HCT116 (cell line): Measurements from ENCODE around the gene EME1. TPM values are rescaled to one million over a fixed set of nuclear protein-coding genes. Genes with fewer than 3 reads are reported as not detected.

ENCODE experiments used
- ATAC-seq: fragments of 200-7000 bp; cut with Tn5 transposase; 2 replicates; pipeline ENCODE4 v1.9.1; 2020; ENCODE audit warnings: mild to moderate bottlenecking, moderate library complexity
- BruUV-seq: library from RNA; stranded (reverse); fragments of 400-500 nt; replicated peaks from 2 replicates; lab custom pipeline; 2021; lab: Mats Ljungman, UMichigan
- CTCF ChIA-PET: fragments of 300-600 bp; sonication (Branson Sonifier 250); formaldehyde crosslinking; loops from one replicate; lab custom pipeline; 2021; ENCODE audit warnings: antibody characterized with exemption; lab: Charles Lee
- POLR2A ChIA-PET: fragments of 300-600, 350-600 bp; sonication (Branson Sonifier 250); formaldehyde crosslinking; loops from one replicate; lab custom pipeline; 2021; ENCODE audit warnings: antibody characterized with exemption; lab: Charles Lee
- RAD21 ChIA-PET, 2 experiments: fragments of 300-600 bp; sonication (Branson Sonifier 250); formaldehyde crosslinking; loops; one replicate each; lab custom pipeline; 2023; ENCODE audit warnings: low total read pairs in 2 of 2; ENCODE audit not compliant: uncharacterized antibody in 2 of 2, unreplicated experiment in 2 of 2, low non-redundant PET in 1 of 2; lab: Charles Lee
- DNase-seq: peaks from one replicate; pipeline ENCODE4 v3.0.0-alpha.2; 2010; ENCODE audit warnings: low read depth, low spot score
- H2AFZ ChIP-seq: fragments of 200-600 bp; shearing (Covaris generic), sonication (generic); 2 replicates; pipeline ENCODE4 v1.6.1; 2017; ENCODE audit warnings: low read depth, mixed run types, mixed read lengths, antibody characterized with exemption, low read length; ENCODE audit not compliant: poor library complexity, severe bottlenecking
- H3K27ac ChIP-seq: 2 replicates; pipeline ENCODE4 v1.5.1; 2012; ENCODE audit warnings: low read depth, low read length
- H3K27me3 ChIP-seq: fragments of 200-600 bp; sonication (generic); 2 replicates; pipeline ENCODE4 v1.6.1; 2016; ENCODE audit warnings: mixed run types, low read length, mixed read lengths; ENCODE audit not compliant: insufficient read depth
- H3K36me3 ChIP-seq, 2 experiments: fragments of 200-500 bp in 1 of 2; fragments of 200-600 bp in 1 of 2; sonication (Bioruptor generic) in 1 of 2; sonication (generic) in 1 of 2; 2 replicates each; pipeline versions ENCODE4 v1.5.1 to v1.6.1; 2014 to 2016; ENCODE audit warnings: low read length in 2 of 2, inconsistent platforms in 1 of 2, mixed read lengths in 1 of 2, mixed run types in 1 of 2; ENCODE audit not compliant: insufficient read depth in 2 of 2, control insufficient read depth in 1 of 2
- H3K4me1 ChIP-seq, 2 experiments: fragments of 200-600 bp in 1 of 2; sonication (generic) in 1 of 2; 2 replicates each; pipeline versions ENCODE4 v1.5.1 to v1.6.1; 2012 to 2017; ENCODE audit warnings: low read length in 2 of 2, inconsistent platforms in 1 of 2, mild to moderate bottlenecking in 1 of 2, mixed read lengths in 1 of 2, mixed run types in 1 of 2, moderate library complexity in 1 of 2; ENCODE audit not compliant: insufficient read depth in 2 of 2, control insufficient read depth in 1 of 2
- H3K4me2 ChIP-seq: fragments of 200-600 bp; sonication (generic); 2 replicates; pipeline ENCODE4 v1.6.1; 2017; ENCODE audit warnings: mixed run types, low read length, mixed read lengths
- H3K4me3 ChIP-seq, 2 experiments: fragments of 200-600 bp in 1 of 2; sonication (generic) in 1 of 2; replicated peaks in 1 of 2; 2 replicates each; pipeline ENCODE4 v1.5.1; 2011 to 2016; ENCODE audit warnings: low read length in 2 of 2, control low read depth in 1 of 2, low read depth in 1 of 2, mild to moderate bottlenecking in 1 of 2, mixed read lengths in 1 of 2, mixed run types in 1 of 2
- H3K79me2 ChIP-seq: fragments of 200-600 bp; sonication (generic); 2 replicates; pipeline ENCODE4 v1.6.1; 2017; ENCODE audit warnings: mild to moderate bottlenecking, mixed run types, low read length, moderate library complexity, mixed read lengths; ENCODE audit not compliant: insufficient read depth
- H3K9ac ChIP-seq: fragments of 200-600 bp; sonication (generic); 2 replicates; pipeline ENCODE4 v1.6.1; 2016; ENCODE audit warnings: low read length, mixed read lengths
- H3K9me2 ChIP-seq: fragments of 200-600 bp; sonication (generic), shearing (Covaris generic); 2 replicates; pipeline ENCODE4 v1.6.1; 2017; ENCODE audit warnings: mixed run types, mild to moderate bottlenecking, moderate library complexity; ENCODE audit not compliant: insufficient read depth
- H3K9me3 ChIP-seq, 2 experiments: fragments of 200-500 bp in 1 of 2; fragments of 200-600 bp in 1 of 2; sonication (Bioruptor generic) in 1 of 2; sonication (generic) in 1 of 2; 2 replicates each; pipeline ENCODE4 v1.6.1; 2014 to 2017; ENCODE audit warnings: low read length in 2 of 2, mixed read lengths in 2 of 2, inconsistent platforms in 1 of 2, low read depth in 1 of 2, mild to moderate bottlenecking in 1 of 2, mixed run types in 1 of 2, moderate library complexity in 1 of 2; ENCODE audit not compliant: control insufficient read depth in 1 of 2, insufficient read depth in 1 of 2
- H4K20me1 ChIP-seq: fragments of 200-600 bp; sonication (generic), shearing (Covaris generic); 2 replicates; pipeline ENCODE4 v1.6.1; 2017; ENCODE audit warnings: mixed run types, mild to moderate bottlenecking, moderate library complexity; ENCODE audit not compliant: insufficient read depth
- CBX3 ChIP-seq: IDR thresholded peaks from 2 replicates; pipeline ENCODE4 v1.6.1; 2012; ENCODE audit warnings: low read depth
- CEBPB ChIP-seq: IDR thresholded peaks from 2 replicates; pipeline ENCODE4 v1.6.1; 2012; ENCODE audit warnings: low read depth
- EGR1 ChIP-seq: IDR thresholded peaks from 2 replicates; pipeline ENCODE4 v1.6.1; 2012; ENCODE audit warnings: low read depth
- ELF1 ChIP-seq: IDR thresholded peaks from 2 replicates; pipeline ENCODE4 v1.6.1; 2012; ENCODE audit warnings: low read depth, borderline replicate concordance
- EZH2 ChIP-seq: fragments of 200-600 bp; sonication (generic); IDR thresholded peaks from 2 replicates; pipeline ENCODE4 v1.6.1; 2017; ENCODE audit warnings: antibody characterized with exemption, mixed run types
- EZH2phosphoT487 ChIP-seq: fragments of 200-600 bp; IDR thresholded peaks from 2 replicates; pipeline ENCODE4 v1.6.1; 2018; ENCODE audit warnings: antibody characterized with exemption, borderline replicate concordance
- FOSL1 ChIP-seq: IDR thresholded peaks from 2 replicates; pipeline ENCODE4 v1.6.1; 2012; ENCODE audit warnings: low read depth
- JUND ChIP-seq: IDR thresholded peaks from 2 replicates; pipeline ENCODE4 v1.6.1; 2012
- POLR2A ChIP-seq: IDR thresholded peaks from 2 replicates; pipeline ENCODE4 v1.7.0; 2011; ENCODE audit warnings: borderline replicate concordance; ENCODE audit not compliant: insufficient read depth, insufficient read length; ENCODE audit errors: extremely low read depth
- POLR2AphosphoS5 ChIP-seq: IDR thresholded peaks from 2 replicates; pipeline ENCODE4 v1.6.1; 2011; ENCODE audit warnings: mild to moderate bottlenecking, low read depth, low read length, moderate library complexity
- RAD21 ChIP-seq: IDR thresholded peaks from 2 replicates; pipeline ENCODE4 v1.6.1; 2012; ENCODE audit warnings: low read depth, mild to moderate bottlenecking
- SP1 ChIP-seq: IDR thresholded peaks from 2 replicates; pipeline ENCODE4 v1.6.1; 2012; ENCODE audit warnings: low read depth
- TCF7L2 ChIP-seq: IDR thresholded peaks from 2 replicates; pipeline ENCODE4 v1.7.0; 2011; ENCODE audit warnings: borderline replicate concordance, inconsistent platforms; ENCODE audit not compliant: insufficient read depth, insufficient read length; ENCODE audit errors: extremely low read depth
- YY1 ChIP-seq: IDR thresholded peaks from 2 replicates; pipeline ENCODE4 v1.6.1; 2011; ENCODE audit warnings: low read length, low read depth, moderate library complexity, mild to moderate bottlenecking; ENCODE audit not compliant: insufficient replicate concordance; ENCODE audit errors: extremely low read depth
- ZFX ChIP-seq: fragments of 450-650 bp; IDR thresholded peaks from 2 replicates; pipeline ENCODE4 v1.6.1; 2017
- ZNF274 ChIP-seq: fragments of 200-500 bp; sonication (Bioruptor generic); IDR thresholded peaks from 2 replicates; pipeline ENCODE4 v1.6.1; 2014; ENCODE audit warnings: mild to moderate bottlenecking, low read depth, low read length, inconsistent platforms
- intact Hi-C: fragments of 100-400 bp; cut with micrococcal nuclease; formaldehyde crosslinking; loops from 2 replicates; pipeline ENCODE4 v1.10.0; 2022
- total RNA-seq: library from RNA; stranded (reverse); gene quantifications from one replicate; pipeline ENCODE4 v1.2.1, GENCODE V29; 2021; ENCODE audit not compliant: unreplicated experiment
- TF ChIP-seq, protein P1 (sequence below), 3 experiments: fragments of 200-600 bp in 1 of 3; sonication (generic) in 1 of 3; IDR thresholded peaks in 2 of 3; conservative IDR thresholded peaks in 1 of 3; 2 replicates each; pipeline ENCODE4 v1.5.1; 2012 to 2017; ENCODE audit warnings: low read depth in 2 of 3, low read length in 2 of 3, antibody characterized with exemption in 1 of 3, borderline replicate concordance in 1 of 3, control low read depth in 1 of 3, mild to moderate bottlenecking in 1 of 3, mixed read lengths in 1 of 3, mixed run types in 1 of 3, moderate library complexity in 1 of 3; ENCODE audit not compliant: insufficient read depth in 1 of 3
- TF ChIP-seq, protein P2 (sequence below): IDR thresholded peaks from 2 replicates; pipeline ENCODE4 v1.6.1; 2012

EME1 gene
- total RNA-seq, 1 experiment from 2014 or later = 31.8 TPM

DNA sequence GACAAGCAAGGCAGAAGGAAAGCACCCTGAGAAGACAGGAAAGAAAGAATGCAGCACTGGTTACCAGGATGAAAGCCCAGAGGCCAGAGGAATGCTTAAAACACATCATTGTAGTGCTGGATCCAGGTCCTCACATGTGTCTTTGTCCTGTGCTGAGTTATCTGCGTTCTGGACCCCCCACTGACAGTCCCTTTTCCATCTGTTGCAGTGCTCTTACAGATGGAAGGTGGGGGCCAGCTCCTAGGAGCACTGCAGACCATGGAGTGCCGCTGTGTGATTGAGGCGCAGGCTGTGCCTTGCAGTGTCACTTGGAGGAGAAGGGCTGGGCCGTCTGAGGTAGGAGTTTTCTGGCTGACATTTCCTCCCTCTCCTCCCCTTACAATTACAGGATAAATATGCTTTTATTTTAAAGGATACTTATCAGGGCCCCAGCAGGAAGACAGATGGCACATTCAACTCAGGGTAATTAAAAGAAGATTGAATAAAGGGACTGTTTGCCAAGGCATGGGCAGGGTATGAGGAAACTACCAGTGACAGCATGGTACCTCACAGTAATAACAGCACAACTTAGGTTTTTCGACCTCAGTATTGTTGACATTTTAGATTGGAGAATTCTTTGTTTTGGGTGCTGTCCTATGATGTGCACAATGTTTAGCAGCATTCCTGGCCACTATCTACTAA, 3.0 kb downstream of the EME1 start:
- Histone ChIP-seq H3K27ac (no peak overlapping the region), H3K4me2 (no peak overlapping the region), H3K4me1 (peaks cover 9 to 16% of the 10 kb centered on the region in 2 experiments), H3K36me3 (peaks cover 5 to 22% of the 10 kb centered on the region in 2 experiments; a peak in 3 of 4 replicates), H3K9me3 (no peaks in the 10 kb centered on the region), H3K27me3 (no peaks in the 10 kb centered on the region), H3K9me2 (no peaks in the 10 kb centered on the region), H3K79me2 (peaks cover 29% of the 10 kb centered on the region), H3K9ac (no peak overlapping the region), H2AFZ (no peak overlapping the region), H4K20me1 (no peaks in the 10 kb centered on the region), H3K4me3 (no peak overlapping the region)
- CTCF ChIA-PET = interaction anchor here (0.8 kb wide), 1 partner anchor 21 kb away, joined by 4 read pairs; the partner anchor contains the start of gene LRRC59
- intact Hi-C loops = no loop called here
- DNase-seq = no peak
- TF ChIP-seq POLR2A = no peak
- TF ChIP-seq JUND = no peak
- TF ChIP-seq EGR1 = no peak
- no TSS peak for BruUV-seq
- RAD21 ChIA-PET = no interaction called here
- POLR2A ChIA-PET = interaction anchor here (1.0 kb wide), 1 partner anchor 16 kb away, joined by 3 read pairs; no protein-coding TSS in a partner anchor
- ATAC-seq = no peak

DNA sequence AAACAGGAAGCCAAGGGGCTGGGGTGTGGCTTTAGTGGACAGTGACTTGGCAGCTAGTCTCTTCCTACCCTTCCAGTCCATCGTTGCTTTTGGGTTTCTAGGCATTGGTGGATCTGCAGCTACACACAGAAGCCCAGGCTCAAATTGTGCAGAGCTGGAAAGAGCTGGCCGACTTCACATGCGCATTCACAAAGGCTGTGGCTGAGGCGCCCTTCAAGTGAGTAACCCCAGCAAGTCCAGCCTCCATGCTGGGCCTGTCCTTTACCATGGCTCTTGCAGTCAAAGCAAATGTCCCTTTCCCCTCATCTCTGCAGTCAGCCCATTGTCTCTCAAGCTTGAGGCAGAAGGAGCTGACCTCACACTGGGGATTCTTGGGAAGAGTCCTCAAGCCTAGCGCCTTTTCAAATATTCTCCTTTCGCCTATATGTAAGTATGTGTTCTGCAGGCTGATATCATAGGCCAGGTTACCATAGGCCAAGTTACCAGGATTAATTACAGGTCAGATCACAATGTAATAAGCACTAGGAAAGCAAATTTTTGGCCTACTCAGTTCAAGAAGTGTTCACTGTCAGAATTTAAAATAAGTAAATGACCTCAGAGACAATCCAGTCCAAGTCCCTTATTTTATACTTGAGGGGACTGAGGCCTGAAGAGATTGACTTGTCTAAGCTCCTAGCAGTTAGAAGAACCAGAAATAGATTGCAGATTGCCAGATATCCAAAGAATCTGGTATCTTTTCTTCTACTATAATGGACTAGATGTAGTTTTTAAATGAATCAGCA, 6.5 kb downstream of the EME1 start:
- POLR2A ChIA-PET = interaction anchor here (1.1 kb wide), 1 partner anchor 17 kb away, joined by 4 read pairs; no protein-coding TSS in a partner anchor
- Histone ChIP-seq H3K36me3 (peaks cover 33 to 57% of the 10 kb centered on the region in 2 experiments), H3K9me2 (no peaks in the 10 kb centered on the region), H4K20me1 (no peaks in the 10 kb centered on the region), H3K9me3 (no peaks in the 10 kb centered on the region), H3K79me2 (peaks cover 6% of the 10 kb centered on the region; the same call in 1 of the 2 replicates), H3K27ac (no peak overlapping the region), H3K27me3 (no peaks in the 10 kb centered on the region), H2AFZ (no peak overlapping the region), H3K4me2 (no peak overlapping the region), H3K4me3 (no peak overlapping the region), H3K4me1 (no peaks in the 10 kb centered on the region), H3K9ac (no peak overlapping the region)
- BruUV-seq = no TSS peak
- CTCF ChIA-PET = interaction anchor here (1.6 kb wide), 1 partner anchor 18 kb away, joined by 6 read pairs; the partner anchor contains the start of gene LRRC59
- RAD21 ChIA-PET = no interaction called here
- ATAC-seq (no peak), DNase-seq (no peak)
- intact Hi-C loops = no loop called here
- TF ChIP-seq RAD21 (no peak), YY1 (no peak), ELF1 (no peak), EZH2 (no peak), EGR1 (no peak), ZNF274 (no peak), SP1 (no peak), POLR2AphosphoS5 (no peak), POLR2A (no peak), CBX3 (no peak), CEBPB (no peak), EZH2phosphoT487 (no peak), TCF7L2 (no peak), FOSL1 (no peak), ZFX (no peak), JUND (no peak)
- TF ChIP-seq, protein P1, sequence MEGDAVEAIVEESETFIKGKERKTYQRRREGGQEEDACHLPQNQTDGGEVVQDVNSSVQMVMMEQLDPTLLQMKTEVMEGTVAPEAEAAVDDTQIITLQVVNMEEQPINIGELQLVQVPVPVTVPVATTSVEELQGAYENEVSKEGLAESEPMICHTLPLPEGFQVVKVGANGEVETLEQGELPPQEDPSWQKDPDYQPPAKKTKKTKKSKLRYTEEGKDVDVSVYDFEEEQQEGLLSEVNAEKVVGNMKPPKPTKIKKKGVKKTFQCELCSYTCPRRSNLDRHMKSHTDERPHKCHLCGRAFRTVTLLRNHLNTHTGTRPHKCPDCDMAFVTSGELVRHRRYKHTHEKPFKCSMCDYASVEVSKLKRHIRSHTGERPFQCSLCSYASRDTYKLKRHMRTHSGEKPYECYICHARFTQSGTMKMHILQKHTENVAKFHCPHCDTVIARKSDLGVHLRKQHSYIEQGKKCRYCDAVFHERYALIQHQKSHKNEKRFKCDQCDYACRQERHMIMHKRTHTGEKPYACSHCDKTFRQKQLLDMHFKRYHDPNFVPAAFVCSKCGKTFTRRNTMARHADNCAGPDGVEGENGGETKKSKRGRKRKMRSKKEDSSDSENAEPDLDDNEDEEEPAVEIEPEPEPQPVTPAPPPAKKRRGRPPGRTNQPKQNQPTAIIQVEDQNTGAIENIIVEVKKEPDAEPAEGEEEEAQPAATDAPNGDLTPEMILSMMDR (IDR thresholded peaks at IDR 0.05 in 2 of 3, conservative IDR thresholded peaks at IDR 0.05 in 1 of 3; ENCODE audit: borderline replicate concordance in 1 of 3, insufficient read depth in 1 of 3, low read depth in 2 of 3, low read length in 2 of 3) = no peak
- TF ChIP-seq, protein P2, sequence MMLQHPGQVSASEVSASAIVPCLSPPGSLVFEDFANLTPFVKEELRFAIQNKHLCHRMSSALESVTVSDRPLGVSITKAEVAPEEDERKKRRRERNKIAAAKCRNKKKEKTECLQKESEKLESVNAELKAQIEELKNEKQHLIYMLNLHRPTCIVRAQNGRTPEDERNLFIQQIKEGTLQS = no peak
